Stimulated activated CD4-positive, alpha-beta T cell treated with anti-CD3 and anti-CD28 coated beads, Interleukin-12 subunit alpha, Interleukin-12 subunit beta, amount 100 ng/mL, for 24 hours (primary cell): ENCODE data around the gene KLKB1.

Experiments used
- DNase-seq, 2 experiments: peaks; one replicate each; pipeline ENCODE4 v3.0.0-alpha.2; 2020; ENCODE audit warnings: low read depth in 2 of 2

Gene KLKB1

GRCh38 chr4:186227221-186227620 lies at the start of gene KLKB1:
TSS of gene KLKB1 (plus strand) at chr4:186227507. CDS start at chr4:186228196, 689 bp downstream.
- no peak for DNase-seq

GRCh38 chr4:186188107-186188506 lies 39.2 kb upstream of the KLKB1 start:
- DNase-seq: no peak

GRCh38 chr4:186189656-186190055 lies 37.7 kb upstream of the KLKB1 start:
- DNase-seq: no peak

- DNase-seq: peak in 1 of 2 experiments; percentile 4
Measured at GRCh38 chr4:186190581-186191199, 36.6 kb upstream of the KLKB1 start.

- peak; percentile 80 for DNase-seq
Measured at GRCh38 chr4:186191200-186192065, 35.9 kb upstream of the KLKB1 start, which contains the start of gene CYP4V2. TSS of gene CYP4V2 (plus strand) at chr4:186191567. CDS start at chr4:186191824, 257 bp downstream.

- DNase-seq: peak; percentile 14 to 15
Measured at GRCh38 chr4:186192066-186192612, 35.2 kb upstream of the KLKB1 start.

GRCh38 chr4:186193851-186194250 lies 33.5 kb upstream of the KLKB1 start:
- no peak for DNase-seq

- DNase-seq: no peak
Measured at GRCh38 chr4:186196063-186196462, 31.2 kb upstream of the KLKB1 start.

- no peak for DNase-seq
Measured at GRCh38 chr4:186200516-186200915, 26.8 kb upstream of the KLKB1 start.

GRCh38 chr4:186201010-186201409 lies 26.3 kb upstream of the KLKB1 start:
- no peak for DNase-seq

- peak; percentile 35 to 50 for DNase-seq
Measured at GRCh38 chr4:186201535-186202230, 25.6 kb upstream of the KLKB1 start.

GRCh38 chr4:186202490-186203140 lies 24.7 kb upstream of the KLKB1 start:
- DNase-seq: no peak

GRCh38 chr4:186203406-186203805 lies 23.9 kb upstream of the KLKB1 start:
- DNase-seq: no peak

- DNase-seq: peak; percentile 50 to 57
Measured at GRCh38 chr4:186204103-186204559, 23.2 kb upstream of the KLKB1 start.

- DNase-seq: no peak
Measured at GRCh38 chr4:186204686-186205085, 22.6 kb upstream of the KLKB1 start.

GRCh38 chr4:186205156-186205555 lies 22.2 kb upstream of the KLKB1 start:
- DNase-seq: no peak

GRCh38 chr4:186216465-186217024 lies 10.8 kb upstream of the KLKB1 start:
- no peak for DNase-seq

GRCh38 chr4:186217733-186218293 lies 9.5 kb upstream of the KLKB1 start:
- DNase-seq: no peak

GRCh38 chr4:186221624-186222023 lies 5.7 kb upstream of the KLKB1 start:
- DNase-seq: no peak

- DNase-seq: no peak
Measured at GRCh38 chr4:186225848-186226247, 1.5 kb upstream of the KLKB1 start.
